ENCODE results near the gene GLYATL1. TPM values are rescaled to one million over a fixed set of nuclear protein-coding genes. Genes with fewer than 3 reads are reported as not detected.

The GLYATL1 gene
- total RNA-seq, 2 donors from 2014 or later = not detected

GRCh38 chr11:58934945-58935513 lies 4.3 kb upstream of the GLYATL1 start:
- Histone ChIP-seq H3K36me3 (no peaks in the 10 kb centered on the region), H3K4me1 (no peaks in the 10 kb centered on the region), H3K4me3 (no peak overlapping the region), H3K27ac (no peak overlapping the region), H3K27me3 (no peaks in the 10 kb centered on the region), H3K9me3 (no peaks in the 10 kb centered on the region)
- DNase-seq (ENCODE audit: low spot score) = no peak
- no peak for TF ChIP-seq CTCF (IDR thresholded peaks at IDR 0.05)

- no peaks in the 10 kb centered on the region for H3K36me3 ChIP-seq
- H3K9me3 ChIP-seq = no peaks in the 10 kb centered on the region
- H3K27me3 ChIP-seq = no peaks in the 10 kb centered on the region
- no peak for DNase-seq (ENCODE audit: low spot score)
- H3K4me3 ChIP-seq = no peak overlapping the region
- H3K4me1 ChIP-seq = no peaks in the 10 kb centered on the region
- H3K27ac ChIP-seq = no peak overlapping the region
- no peak for TF ChIP-seq CTCF (IDR thresholded peaks at IDR 0.05)
These were observed 890 bp upstream of the GLYATL1 start for GRCh38 chr11:58938398-58938797.

GRCh38 chr11:58940028-58940427 lies 740 bp downstream of the GLYATL1 start:
- Histone ChIP-seq H3K27ac (no peak overlapping the region), H3K9me3 (no peaks in the 10 kb centered on the region), H3K27me3 (no peaks in the 10 kb centered on the region), H3K4me1 (no peaks in the 10 kb centered on the region), H3K36me3 (no peaks in the 10 kb centered on the region), H3K4me3 (no peak overlapping the region)
- DNase-seq (ENCODE audit: low spot score) = no peak
- TF ChIP-seq CTCF (IDR thresholded peaks at IDR 0.05) = no peak

GRCh38 chr11:58941838-58942237 lies 2.5 kb downstream of the GLYATL1 start:
- no peaks in the 10 kb centered on the region for H3K36me3 ChIP-seq
- DNase-seq (ENCODE audit: low spot score) = no peak
- no peak overlapping the region for H3K27ac ChIP-seq
- no peak overlapping the region for H3K4me3 ChIP-seq
- TF ChIP-seq CTCF (IDR thresholded peaks at IDR 0.05) = no peak
- H3K27me3 ChIP-seq = no peaks in the 10 kb centered on the region
- H3K9me3 ChIP-seq = no peaks in the 10 kb centered on the region
- no peaks in the 10 kb centered on the region for H3K4me1 ChIP-seq

- no peaks in the 10 kb centered on the region for H3K9me3 ChIP-seq
- H3K36me3 ChIP-seq = no peaks in the 10 kb centered on the region
- no peak overlapping the region for H3K27ac ChIP-seq
- no peaks in the 10 kb centered on the region for H3K27me3 ChIP-seq
- no peaks in the 10 kb centered on the region for H3K4me1 ChIP-seq
- H3K4me3 ChIP-seq = no peak overlapping the region
- no peak for DNase-seq (ENCODE audit: low spot score)
- TF ChIP-seq CTCF (IDR thresholded peaks at IDR 0.05) = no peak
These were observed 6.4 kb downstream of the GLYATL1 start for GRCh38 chr11:58945663-58946062.

- H3K9me3 ChIP-seq = no peaks in the 10 kb centered on the region
- no peak overlapping the region for H3K4me3 ChIP-seq
- H3K27ac ChIP-seq = no peak overlapping the region
- TF ChIP-seq CTCF (IDR thresholded peaks at IDR 0.05) = no peak
- DNase-seq (ENCODE audit: low spot score) = no peak
- H3K4me1 ChIP-seq = no peaks in the 10 kb centered on the region
- H3K36me3 ChIP-seq = no peaks in the 10 kb centered on the region
- no peaks in the 10 kb centered on the region for H3K27me3 ChIP-seq
These were observed 9.9 kb downstream of the GLYATL1 start for GRCh38 chr11:58949184-58949583.
